Measurements from ENCODE around the gene WFDC1. TPM values are rescaled to one million over a fixed set of nuclear protein-coding genes. Genes with fewer than 3 reads are reported as not detected.

The WFDC1 gene
- total and polyA plus RNA-seq, 2 experiments from 2014 or later = 0.76 to 0.95 TPM

DNA sequence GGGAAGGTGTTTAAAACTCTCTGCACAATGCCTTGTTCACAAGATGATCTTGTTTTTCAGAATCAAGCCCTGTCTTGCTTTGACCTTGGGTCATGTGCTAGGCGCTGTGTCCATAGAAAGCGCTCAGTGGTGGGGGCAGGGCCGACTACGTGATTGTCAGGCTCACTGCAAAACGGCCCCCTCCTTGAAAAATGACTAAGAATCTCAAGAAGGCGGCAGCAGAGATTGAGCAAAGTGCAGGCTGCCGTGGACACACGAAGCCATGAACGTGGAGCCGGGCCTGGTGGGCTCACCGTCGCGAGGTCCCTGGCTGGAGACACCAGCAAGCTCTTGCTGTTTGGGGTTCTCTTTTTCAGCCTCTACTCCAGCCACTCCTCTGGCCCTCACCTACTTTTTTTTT, 83.9 kb downstream of the WFDC1 start (continued):
- TF ChIP-seq EZH2phosphoT487 (IDR thresholded peaks at IDR 0.05; ENCODE audit: unreplicated experiment) = no peak

DNA sequence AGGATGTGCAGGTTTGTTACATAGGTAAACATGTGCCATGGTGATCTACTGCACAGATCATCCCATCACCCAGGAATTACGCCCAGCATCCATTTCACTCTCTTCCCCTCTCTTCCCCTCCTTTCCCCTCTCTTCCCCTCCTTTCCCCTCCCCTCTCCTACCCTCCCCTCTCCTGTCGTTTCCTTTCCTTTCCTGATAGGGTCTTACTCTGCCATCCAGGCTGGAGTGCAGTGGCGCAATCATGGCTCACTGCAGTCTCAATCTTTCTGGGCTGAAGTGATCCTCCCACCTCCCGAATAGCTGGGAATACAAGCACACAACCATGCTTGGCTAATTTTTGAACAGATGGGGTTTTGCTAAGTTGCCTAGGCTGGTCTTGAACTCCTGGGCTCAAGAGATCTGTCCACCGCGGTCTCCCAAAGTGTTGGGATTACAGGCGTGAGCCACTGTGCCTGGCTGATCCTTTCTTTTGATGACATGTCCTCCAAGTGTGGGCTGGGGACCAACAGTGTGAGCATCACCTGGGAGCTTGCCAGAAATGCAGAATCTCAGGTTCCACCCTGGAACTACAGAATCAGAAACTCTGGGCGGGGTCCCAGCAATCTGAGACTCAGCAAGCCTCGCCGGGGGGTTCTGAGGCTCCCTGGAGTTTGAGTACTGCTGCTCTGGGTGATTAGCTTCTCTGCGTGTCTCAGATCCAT, 84.5 kb downstream of the WFDC1 start:
- no peak overlapping the region for H3K27ac Mint-ChIP-seq
- peaks cover 9% of the 10 kb centered on the region for H3K27me3 Mint-ChIP-seq (ENCODE audit: insufficient read depth, low read depth, poor library complexity)
- no peak overlapping the region for H3K27ac ChIP-seq (ENCODE audit: low read depth)
- peaks cover 3% of the 10 kb centered on the region; the same call in 1 of the 3 replicates for H3K9me3 Mint-ChIP-seq
- H3F3A ChIP-seq (replicated peaks; ENCODE audit: low read depth) = no peaks in the 10 kb centered on the region
- no peaks in the 10 kb centered on the region for H3K36me3 ChIP-seq (ENCODE audit: insufficient read depth)
- peak overlapping the region; percentile 38 for H2AFZ ChIP-seq
- peaks cover 24% of the 10 kb centered on the region for H3K4me1 Mint-ChIP-seq
- H3K79me2 ChIP-seq (replicated peaks; ENCODE audit: insufficient read depth) = no peaks in the 10 kb centered on the region
- no peaks in the 10 kb centered on the region for H3K27me3 ChIP-seq (ENCODE audit: insufficient read depth)
- H3K9me2 ChIP-seq (ENCODE audit: insufficient read depth) = peaks cover 4% of the 10 kb centered on the region; the same call in 1 of the 2 replicates
- 0 out of 2 replicates have a peak overlapping the region, but pooled peaks have one; percentile 15 for H3K4me2 ChIP-seq
- DNase-seq (ENCODE audit: low spot score) (no peak), ATAC-seq (peak; percentile 35)
- H3K4me1 ChIP-seq (ENCODE audit: insufficient read depth) = peaks cover 14% of the 10 kb centered on the region
- H3K4me3 Mint-ChIP-seq = no peak overlapping the region
- H3K4me3 ChIP-seq = no peak overlapping the region
- H4K20me1 ChIP-seq (replicated peaks; ENCODE audit: insufficient read depth) = no peaks in the 10 kb centered on the region
- no peaks in the 10 kb centered on the region; the same call in 2 of the 3 replicates for H3K36me3 Mint-ChIP-seq (ENCODE audit: low read depth)
- TF ChIP-seq, protein P1, sequence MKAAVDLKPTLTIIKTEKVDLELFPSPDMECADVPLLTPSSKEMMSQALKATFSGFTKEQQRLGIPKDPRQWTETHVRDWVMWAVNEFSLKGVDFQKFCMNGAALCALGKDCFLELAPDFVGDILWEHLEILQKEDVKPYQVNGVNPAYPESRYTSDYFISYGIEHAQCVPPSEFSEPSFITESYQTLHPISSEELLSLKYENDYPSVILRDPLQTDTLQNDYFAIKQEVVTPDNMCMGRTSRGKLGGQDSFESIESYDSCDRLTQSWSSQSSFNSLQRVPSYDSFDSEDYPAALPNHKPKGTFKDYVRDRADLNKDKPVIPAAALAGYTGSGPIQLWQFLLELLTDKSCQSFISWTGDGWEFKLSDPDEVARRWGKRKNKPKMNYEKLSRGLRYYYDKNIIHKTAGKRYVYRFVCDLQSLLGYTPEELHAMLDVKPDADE (IDR thresholded peaks at IDR 0.05) = no peak
- TF ChIP-seq NANOG (IDR thresholded peaks at IDR 0.05; ENCODE audit: borderline replicate concordance) (no peak), POLR2AphosphoS5 (IDR thresholded peaks at IDR 0.05; ENCODE audit: low read depth) (no peak), ZNF331 (CRISPR knock-in tag; IDR thresholded peaks at IDR 0.05; ENCODE audit: low read depth) (no peak), EZH2 (IDR thresholded peaks at IDR 0.05; ENCODE audit: low read depth, unreplicated experiment) (no peak), EZH2phosphoT487 (IDR thresholded peaks at IDR 0.05; ENCODE audit: unreplicated experiment) (no peak), ZNF114 (CRISPR knock-in tag; IDR thresholded peaks at IDR 0.05) (no peak), STAT1 (IDR thresholded peaks at IDR 0.05; ENCODE audit: unreplicated experiment) (no peak), CREB1 (CRISPR knock-in tag; IDR thresholded peaks at IDR 0.05; ENCODE audit: low read depth) (no peak)
- TF ChIP-seq, protein P2, sequence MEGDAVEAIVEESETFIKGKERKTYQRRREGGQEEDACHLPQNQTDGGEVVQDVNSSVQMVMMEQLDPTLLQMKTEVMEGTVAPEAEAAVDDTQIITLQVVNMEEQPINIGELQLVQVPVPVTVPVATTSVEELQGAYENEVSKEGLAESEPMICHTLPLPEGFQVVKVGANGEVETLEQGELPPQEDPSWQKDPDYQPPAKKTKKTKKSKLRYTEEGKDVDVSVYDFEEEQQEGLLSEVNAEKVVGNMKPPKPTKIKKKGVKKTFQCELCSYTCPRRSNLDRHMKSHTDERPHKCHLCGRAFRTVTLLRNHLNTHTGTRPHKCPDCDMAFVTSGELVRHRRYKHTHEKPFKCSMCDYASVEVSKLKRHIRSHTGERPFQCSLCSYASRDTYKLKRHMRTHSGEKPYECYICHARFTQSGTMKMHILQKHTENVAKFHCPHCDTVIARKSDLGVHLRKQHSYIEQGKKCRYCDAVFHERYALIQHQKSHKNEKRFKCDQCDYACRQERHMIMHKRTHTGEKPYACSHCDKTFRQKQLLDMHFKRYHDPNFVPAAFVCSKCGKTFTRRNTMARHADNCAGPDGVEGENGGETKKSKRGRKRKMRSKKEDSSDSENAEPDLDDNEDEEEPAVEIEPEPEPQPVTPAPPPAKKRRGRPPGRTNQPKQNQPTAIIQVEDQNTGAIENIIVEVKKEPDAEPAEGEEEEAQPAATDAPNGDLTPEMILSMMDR (conservative IDR thresholded peaks at IDR 0.05; ENCODE audit: low read depth in 2 of 2) = no peak
- TF ChIP-seq, protein P3, sequence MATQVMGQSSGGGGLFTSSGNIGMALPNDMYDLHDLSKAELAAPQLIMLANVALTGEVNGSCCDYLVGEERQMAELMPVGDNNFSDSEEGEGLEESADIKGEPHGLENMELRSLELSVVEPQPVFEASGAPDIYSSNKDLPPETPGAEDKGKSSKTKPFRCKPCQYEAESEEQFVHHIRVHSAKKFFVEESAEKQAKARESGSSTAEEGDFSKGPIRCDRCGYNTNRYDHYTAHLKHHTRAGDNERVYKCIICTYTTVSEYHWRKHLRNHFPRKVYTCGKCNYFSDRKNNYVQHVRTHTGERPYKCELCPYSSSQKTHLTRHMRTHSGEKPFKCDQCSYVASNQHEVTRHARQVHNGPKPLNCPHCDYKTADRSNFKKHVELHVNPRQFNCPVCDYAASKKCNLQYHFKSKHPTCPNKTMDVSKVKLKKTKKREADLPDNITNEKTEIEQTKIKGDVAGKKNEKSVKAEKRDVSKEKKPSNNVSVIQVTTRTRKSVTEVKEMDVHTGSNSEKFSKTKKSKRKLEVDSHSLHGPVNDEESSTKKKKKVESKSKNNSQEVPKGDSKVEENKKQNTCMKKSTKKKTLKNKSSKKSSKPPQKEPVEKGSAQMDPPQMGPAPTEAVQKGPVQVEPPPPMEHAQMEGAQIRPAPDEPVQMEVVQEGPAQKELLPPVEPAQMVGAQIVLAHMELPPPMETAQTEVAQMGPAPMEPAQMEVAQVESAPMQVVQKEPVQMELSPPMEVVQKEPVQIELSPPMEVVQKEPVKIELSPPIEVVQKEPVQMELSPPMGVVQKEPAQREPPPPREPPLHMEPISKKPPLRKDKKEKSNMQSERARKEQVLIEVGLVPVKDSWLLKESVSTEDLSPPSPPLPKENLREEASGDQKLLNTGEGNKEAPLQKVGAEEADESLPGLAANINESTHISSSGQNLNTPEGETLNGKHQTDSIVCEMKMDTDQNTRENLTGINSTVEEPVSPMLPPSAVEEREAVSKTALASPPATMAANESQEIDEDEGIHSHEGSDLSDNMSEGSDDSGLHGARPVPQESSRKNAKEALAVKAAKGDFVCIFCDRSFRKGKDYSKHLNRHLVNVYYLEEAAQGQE (IDR thresholded peaks at IDR 0.05; ENCODE audit: unreplicated experiment) = no peak
- TF ChIP-seq, protein P4, sequence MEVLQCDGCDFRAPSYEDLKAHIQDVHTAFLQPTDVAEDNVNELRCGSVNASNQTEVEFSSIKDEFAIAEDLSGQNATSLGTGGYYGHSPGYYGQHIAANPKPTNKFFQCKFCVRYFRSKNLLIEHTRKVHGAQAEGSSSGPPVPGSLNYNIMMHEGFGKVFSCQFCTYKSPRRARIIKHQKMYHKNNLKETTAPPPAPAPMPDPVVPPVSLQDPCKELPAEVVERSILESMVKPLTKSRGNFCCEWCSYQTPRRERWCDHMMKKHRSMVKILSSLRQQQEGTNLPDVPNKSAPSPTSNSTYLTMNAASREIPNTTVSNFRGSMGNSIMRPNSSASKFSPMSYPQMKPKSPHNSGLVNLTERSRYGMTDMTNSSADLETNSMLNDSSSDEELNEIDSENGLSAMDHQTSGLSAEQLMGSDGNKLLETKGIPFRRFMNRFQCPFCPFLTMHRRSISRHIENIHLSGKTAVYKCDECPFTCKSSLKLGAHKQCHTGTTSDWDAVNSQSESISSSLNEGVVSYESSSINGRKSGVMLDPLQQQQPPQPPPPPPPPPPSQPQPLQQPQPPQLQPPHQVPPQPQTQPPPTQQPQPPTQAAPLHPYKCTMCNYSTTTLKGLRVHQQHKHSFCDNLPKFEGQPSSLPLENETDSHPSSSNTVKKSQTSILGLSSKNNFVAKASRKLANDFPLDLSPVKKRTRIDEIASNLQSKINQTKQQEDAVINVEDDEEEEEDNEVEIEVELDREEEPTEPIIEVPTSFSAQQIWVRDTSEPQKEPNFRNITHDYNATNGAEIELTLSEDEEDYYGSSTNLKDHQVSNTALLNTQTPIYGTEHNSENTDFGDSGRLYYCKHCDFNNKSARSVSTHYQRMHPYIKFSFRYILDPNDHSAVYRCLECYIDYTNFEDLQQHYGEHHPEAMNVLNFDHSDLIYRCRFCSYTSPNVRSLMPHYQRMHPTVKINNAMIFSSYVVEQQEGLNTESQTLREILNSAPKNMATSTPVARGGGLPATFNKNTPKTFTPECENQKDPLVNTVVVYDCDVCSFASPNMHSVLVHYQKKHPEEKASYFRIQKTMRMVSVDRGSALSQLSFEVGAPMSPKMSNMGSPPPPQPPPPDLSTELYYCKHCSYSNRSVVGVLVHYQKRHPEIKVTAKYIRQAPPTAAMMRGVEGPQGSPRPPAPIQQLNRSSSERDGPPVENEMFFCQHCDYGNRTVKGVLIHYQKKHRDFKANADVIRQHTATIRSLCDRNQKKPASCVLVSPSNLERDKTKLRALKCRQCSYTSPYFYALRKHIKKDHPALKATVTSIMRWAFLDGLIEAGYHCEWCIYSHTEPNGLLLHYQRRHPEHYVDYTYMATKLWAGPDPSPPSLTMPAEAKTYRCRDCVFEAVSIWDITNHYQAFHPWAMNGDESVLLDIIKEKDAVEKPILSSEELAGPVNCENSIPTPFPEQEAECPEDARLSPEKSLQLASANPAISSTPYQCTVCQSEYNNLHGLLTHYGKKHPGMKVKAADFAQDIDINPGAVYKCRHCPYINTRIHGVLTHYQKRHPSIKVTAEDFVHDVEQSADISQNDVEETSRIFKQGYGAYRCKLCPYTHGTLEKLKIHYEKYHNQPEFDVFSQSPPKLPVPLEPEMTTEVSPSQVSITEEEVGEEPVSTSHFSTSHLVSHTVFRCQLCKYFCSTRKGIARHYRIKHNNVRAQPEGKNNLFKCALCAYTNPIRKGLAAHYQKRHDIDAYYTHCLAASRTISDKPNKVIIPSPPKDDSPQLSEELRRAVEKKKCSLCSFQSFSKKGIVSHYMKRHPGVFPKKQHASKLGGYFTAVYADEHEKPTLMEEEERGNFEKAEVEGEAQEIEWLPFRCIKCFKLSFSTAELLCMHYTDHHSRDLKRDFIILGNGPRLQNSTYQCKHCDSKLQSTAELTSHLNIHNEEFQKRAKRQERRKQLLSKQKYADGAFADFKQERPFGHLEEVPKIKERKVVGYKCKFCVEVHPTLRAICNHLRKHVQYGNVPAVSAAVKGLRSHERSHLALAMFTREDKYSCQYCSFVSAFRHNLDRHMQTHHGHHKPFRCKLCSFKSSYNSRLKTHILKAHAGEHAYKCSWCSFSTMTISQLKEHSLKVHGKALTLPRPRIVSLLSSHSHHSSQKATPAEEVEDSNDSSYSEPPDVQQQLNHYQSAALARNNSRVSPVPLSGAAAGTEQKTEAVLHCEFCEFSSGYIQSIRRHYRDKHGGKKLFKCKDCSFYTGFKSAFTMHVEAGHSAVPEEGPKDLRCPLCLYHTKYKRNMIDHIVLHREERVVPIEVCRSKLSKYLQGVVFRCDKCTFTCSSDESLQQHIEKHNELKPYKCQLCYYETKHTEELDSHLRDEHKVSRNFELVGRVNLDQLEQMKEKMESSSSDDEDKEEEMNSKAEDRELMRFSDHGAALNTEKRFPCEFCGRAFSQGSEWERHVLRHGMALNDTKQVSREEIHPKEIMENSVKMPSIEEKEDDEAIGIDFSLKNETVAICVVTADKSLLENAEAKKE (CRISPR knock-in tag; IDR thresholded peaks at IDR 0.05) = no peak
